Measurements from ENCODE around the gene CEP76. TPM values are rescaled to one million over a fixed set of nuclear protein-coding genes. Genes with fewer than 3 reads are reported as not detected.

CEP76 gene
- total RNA-seq, 6 donors from 2014 or later, result 3.9 to 18.9 (median 5.4) TPM

- ATAC-seq (ENCODE audit: low FRiP score in 2 of 2), result no peak
- no peak overlapping the region for H3K27ac ChIP-seq
- 89 to 94% methylated on average over 6 of the region's 6 CpGs for WGBS, 2 donors
Observed at GRCh38 chr18:12640881-12641200, 61.7 kb downstream of the CEP76 start.

GRCh38 chr18:12639990-12640880 is 62.3 kb downstream of the CEP76 start:
- Histone ChIP-seq H3K36me3 (no peaks in the 10 kb centered on the region), H3K4me3 (no peak overlapping the region), H3K4me1 (peaks cover 0 to 10% (median 6%) of the 10 kb centered on the region in 4 donors), H3K27ac (no peak overlapping the region), H3K9me3 (no peaks in the 10 kb centered on the region), H3K27me3 (no peaks in the 10 kb centered on the region)
- no peak for DNase-seq
- TF ChIP-seq POLR2AphosphoS5 (IDR thresholded peaks at IDR 0.05) (no peak), POLR2A (IDR thresholded peaks at IDR 0.05) (no peak), EP300 (IDR thresholded peaks at IDR 0.05) (no peak), CTCF (IDR thresholded peaks at IDR 0.05) (no peak)
- 54 to 57% methylated on average over 5 of the region's 5 CpGs for WGBS, 2 donors
- ATAC-seq (ENCODE audit: low FRiP score in 2 of 2), result no peak

More at GRCh38 chr18:12640881-12641200, 61.7 kb downstream of the CEP76 start:
- no peak overlapping the region for H3K4me3 ChIP-seq
- DNase-seq, result no peak
- no peak for TF ChIP-seq CTCF (IDR thresholded peaks at IDR 0.05)
- no peak for TF ChIP-seq POLR2AphosphoS5 (IDR thresholded peaks at IDR 0.05)
- TF ChIP-seq EP300 (IDR thresholded peaks at IDR 0.05), result no peak
- no peak for TF ChIP-seq POLR2A (IDR thresholded peaks at IDR 0.05)
- no peaks in the 10 kb centered on the region for H3K36me3 ChIP-seq
- no peaks in the 10 kb centered on the region for H3K27me3 ChIP-seq
- peaks cover 0 to 15% (median 8%) of the 10 kb centered on the region in 4 donors for H3K4me1 ChIP-seq
- no peaks in the 10 kb centered on the region for H3K9me3 ChIP-seq

GRCh38 chr18:12638644-12639124 is 63.8 kb downstream of the CEP76 start:
- ATAC-seq (ENCODE audit: low FRiP score in 2 of 2) (no peak), DNase-seq (no peak)
- H3K27me3 ChIP-seq, result no peaks in the 10 kb centered on the region
- no peak for TF ChIP-seq EP300 (IDR thresholded peaks at IDR 0.05)
- no peak for TF ChIP-seq POLR2AphosphoS5 (IDR thresholded peaks at IDR 0.05)
- no peak for TF ChIP-seq CTCF (IDR thresholded peaks at IDR 0.05)
- no peak for TF ChIP-seq POLR2A (IDR thresholded peaks at IDR 0.05)
- no peaks in the 10 kb centered on the region for H3K9me3 ChIP-seq
- 64 to 70% methylated on average over 3 of the region's 3 CpGs for WGBS, 2 donors
- H3K4me1 ChIP-seq, result peaks cover 0 to 6% (median 3%) of the 10 kb centered on the region in 4 donors
- H3K36me3 ChIP-seq, result no peaks in the 10 kb centered on the region
- no peak overlapping the region for H3K27ac ChIP-seq
- no peak overlapping the region for H3K4me3 ChIP-seq

GRCh38 chr18:12637901-12638643 is 64.5 kb downstream of the CEP76 start:
- Histone ChIP-seq H3K27ac (no peak overlapping the region), H3K4me3 (no peak overlapping the region), H3K36me3 (no peaks in the 10 kb centered on the region), H3K27me3 (no peaks in the 10 kb centered on the region), H3K9me3 (no peaks in the 10 kb centered on the region), H3K4me1 (peaks cover 0 to 6% (median 3%) of the 10 kb centered on the region in 4 donors)
- WGBS, 2 donors, result 91 to 94% methylated on average over 4 of the region's 4 CpGs
- TF ChIP-seq POLR2A (IDR thresholded peaks at IDR 0.05) (no peak), EP300 (IDR thresholded peaks at IDR 0.05) (no peak), CTCF (IDR thresholded peaks at IDR 0.05) (no peak), POLR2AphosphoS5 (IDR thresholded peaks at IDR 0.05) (no peak)
- ATAC-seq (ENCODE audit: low FRiP score in 2 of 2), result peak in 1 of 2 donors; percentile 54
- no peak for DNase-seq
